ENCODE results near the gene MCTP1.
"Not testable (repeated sequence)": the region's sequence is repeated elsewhere in the genome, so short reads cannot be mapped to it uniquely, and the experiment has no call there.

MCTP1 gene

DNA sequence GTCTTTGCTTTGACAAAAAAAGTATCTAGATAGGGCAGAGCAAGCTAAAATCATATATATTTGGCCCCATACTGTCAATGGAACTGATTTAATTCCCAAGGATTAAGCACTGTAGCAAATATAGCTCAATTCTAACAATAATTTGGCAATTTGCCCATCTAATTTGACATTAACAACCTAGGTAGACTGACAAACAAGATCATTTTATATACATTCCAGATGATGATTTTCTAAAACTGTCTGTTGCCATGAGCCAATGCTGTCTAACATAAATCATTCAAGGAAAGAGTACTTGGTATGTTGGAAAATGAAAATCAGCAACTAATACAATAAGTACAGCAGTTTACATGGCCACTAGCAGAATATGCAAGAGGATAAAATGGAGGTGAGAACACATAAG lies 32.1 kb downstream of the MCTP1 start:
- DNase-seq (ENCODE audit: low read depth in 2 of 2, low spot score in 1 of 2), result no peak

DNA sequence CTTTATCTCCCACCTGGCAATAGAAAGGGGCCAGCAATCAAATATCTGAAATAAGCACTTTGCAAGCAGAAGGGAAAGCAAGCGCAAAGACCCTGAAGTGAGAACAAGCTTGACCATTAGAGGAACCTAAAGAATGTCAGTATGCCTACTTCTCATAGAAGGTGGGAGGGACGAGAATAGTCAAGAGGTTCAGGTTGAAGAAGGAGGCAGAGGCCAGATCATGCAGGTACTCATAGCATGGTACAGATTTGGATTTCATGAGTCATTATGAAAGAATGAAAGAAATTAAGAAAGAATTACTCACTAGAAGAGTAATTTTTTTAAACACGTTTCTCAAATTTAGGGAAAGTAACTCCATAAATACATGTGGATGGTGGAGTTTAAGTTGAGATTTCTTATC lies 33.7 kb downstream of the MCTP1 start:
- DNase-seq (ENCODE audit: low read depth in 2 of 2, low spot score in 1 of 2), result no peak

GRCh38 chr5:95244479-95244878 lies 40.4 kb downstream of the MCTP1 start:
- DNase-seq (ENCODE audit: low read depth in 2 of 2, low spot score in 1 of 2), result no peak

GRCh38 chr5:95241635-95242034 lies 43.3 kb downstream of the MCTP1 start:
- no peak for DNase-seq (ENCODE audit: low read depth in 2 of 2, low spot score in 1 of 2)

DNA sequence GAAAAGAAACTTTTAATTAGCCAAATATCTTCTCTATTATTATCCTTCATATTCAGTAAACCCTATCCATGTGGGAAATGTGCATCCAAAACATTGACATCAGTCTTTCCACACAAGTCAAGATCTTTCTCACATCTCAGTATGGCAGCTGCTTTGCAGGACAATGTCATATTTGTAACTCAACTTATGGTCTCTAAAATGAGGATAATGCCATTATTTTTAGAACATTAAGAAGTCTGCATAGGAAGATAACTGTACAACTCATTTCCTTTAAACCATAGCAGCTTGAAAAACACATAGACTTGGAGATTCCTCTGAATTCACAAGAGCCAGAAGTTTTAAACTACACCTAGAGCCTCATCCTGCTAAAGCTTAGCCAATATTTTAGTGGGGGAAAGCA lies 43.7 kb downstream of the MCTP1 start:
- no peak for DNase-seq (ENCODE audit: low read depth in 2 of 2, low spot score in 1 of 2)

GRCh38 chr5:95238560-95239325 lies 46.2 kb downstream of the MCTP1 start:
- DNase-seq (ENCODE audit: low read depth in 2 of 2, low spot score in 1 of 2), result no peak

GRCh38 chr5:95237324-95237723 lies 47.6 kb downstream of the MCTP1 start:
- no peak for DNase-seq (ENCODE audit: low read depth in 2 of 2, low spot score in 1 of 2)

GRCh38 chr5:95235439-95235982 lies 49.4 kb downstream of the MCTP1 start:
- DNase-seq (ENCODE audit: low read depth in 2 of 2, low spot score in 1 of 2), result no peak

DNA sequence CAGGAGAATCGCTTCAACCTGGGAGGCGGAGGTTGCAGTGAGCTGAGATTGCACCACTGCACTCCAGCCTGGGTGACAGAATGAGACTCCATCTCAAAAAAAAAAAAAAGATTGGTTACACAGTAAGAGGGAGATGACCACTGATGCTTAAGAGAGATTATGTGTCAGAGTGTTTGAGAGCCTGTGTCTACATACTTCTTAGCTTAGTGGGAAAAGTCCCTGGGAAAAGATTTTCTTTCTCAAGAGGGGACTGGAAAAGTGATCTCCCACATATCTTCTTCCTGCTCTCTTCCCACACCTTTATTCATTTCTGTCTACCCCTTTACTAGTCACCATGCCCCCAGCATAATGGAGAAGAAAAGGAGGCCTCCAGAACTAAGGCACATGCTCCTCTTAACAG lies 55.2 kb downstream of the MCTP1 start:
- DNase-seq (ENCODE audit: low read depth in 2 of 2, low spot score in 1 of 2), result no peak

DNA sequence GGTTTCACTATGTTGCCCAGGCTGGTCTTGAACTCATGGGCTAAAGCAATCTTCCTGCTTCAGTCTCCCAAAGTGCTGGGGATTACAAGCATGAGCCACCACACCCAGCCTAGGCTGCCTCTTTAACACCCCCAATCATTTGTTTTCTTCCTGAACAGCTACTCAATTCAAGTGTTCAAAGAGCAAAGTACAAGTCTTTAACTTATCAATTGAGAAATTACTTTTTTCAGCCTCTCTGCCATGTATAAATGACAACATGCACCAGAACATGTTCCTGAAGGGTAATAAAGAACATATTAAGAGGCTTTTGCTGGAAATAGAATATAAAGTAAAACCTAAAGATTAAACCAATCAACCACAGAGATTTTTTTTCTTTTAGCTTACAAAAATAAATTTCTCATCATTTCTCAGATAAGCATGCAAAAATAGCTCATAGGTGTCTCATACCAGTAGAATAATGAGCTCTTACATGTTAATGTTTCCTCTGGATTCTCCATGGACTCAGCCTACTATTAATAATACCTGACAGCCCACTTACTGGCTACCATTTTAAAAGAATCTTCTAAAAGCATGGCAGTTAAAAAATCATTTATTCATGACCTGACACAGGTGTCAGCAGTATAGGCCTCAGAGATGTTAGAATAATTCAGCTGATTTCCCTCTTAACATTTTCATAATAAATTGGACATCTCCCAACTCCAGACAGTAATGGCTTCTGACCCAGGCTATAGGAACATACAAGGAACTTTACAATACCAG lies 60.0 kb downstream of the MCTP1 start:
- DNase-seq (ENCODE audit: low read depth in 2 of 2, low spot score in 1 of 2), result no peak

DNA sequence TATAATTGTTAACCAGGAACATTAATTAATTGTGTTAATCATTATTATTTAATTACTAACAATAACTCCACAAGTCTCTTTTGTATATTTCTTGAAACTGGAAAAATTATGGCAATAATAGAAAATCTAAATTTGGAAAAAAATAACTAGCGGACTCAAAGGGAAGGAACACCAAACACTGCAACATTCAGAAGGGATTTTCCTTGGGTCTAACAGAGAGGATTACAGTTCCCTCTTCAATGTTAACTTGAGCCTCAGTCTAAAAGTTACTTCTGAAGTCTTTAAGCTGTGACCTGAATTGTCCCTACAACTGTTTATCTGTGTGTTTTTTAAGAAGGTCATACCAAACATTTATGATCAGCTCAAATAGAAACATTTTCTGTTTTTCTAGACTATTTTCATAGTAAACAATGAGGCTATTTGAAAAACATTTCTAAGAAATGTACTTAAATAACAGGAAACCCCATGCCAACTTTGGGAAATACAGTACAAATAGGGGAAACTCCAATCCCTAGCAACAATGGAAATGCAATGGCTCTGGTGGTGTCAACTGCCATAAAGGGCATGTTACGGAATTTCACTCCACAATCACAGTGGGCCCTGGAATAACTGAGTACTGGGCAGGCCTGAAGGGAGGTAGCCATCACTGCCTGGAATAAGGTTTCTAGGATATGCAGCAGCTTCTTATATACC lies 61.2 kb downstream of the MCTP1 start:
- DNase-seq (ENCODE audit: low read depth in 2 of 2, low spot score in 1 of 2), result no peak

DNA sequence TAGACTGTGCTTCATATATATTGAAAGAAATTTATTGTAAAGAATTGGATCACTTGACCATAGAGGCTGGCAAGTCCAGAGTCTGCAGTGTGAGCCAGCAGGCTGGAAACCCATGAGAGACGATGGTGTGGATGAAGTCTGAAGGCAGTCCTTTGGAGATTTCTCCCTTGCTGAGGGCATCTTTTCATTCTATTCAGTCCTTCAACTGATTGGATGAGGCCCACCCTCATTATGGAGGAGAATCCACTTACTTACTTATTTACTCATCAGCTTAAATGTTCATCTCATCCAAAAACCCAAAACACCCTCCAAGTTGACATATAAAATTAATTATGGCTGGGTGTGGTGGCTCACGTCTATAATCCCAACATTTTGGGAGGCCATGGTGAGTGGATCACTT lies 62.1 kb downstream of the MCTP1 start:
- DNase-seq (ENCODE audit: low read depth in 2 of 2, low spot score in 1 of 2), result no peak

- no peak for DNase-seq (ENCODE audit: low read depth in 2 of 2, low spot score in 1 of 2)
Observed at GRCh38 chr5:95221234-95221633, 63.7 kb downstream of the MCTP1 start.

DNA sequence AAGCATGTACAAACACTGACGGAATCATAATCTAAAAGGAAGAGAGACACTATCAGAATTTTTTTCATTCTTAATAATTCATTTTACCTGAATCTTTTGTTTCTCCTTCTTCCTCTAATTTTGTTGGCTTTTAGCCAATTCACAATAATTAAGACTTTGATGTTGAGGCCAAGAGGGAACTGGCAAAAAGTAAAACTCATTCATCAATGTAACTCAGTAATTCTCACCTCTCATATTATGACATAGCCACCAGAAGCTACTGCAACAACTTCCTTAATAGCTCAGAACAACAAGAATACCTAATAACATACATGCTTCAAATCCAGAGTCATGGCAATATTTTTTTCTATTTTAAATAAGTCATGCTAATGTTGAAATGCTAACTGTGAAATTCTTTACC lies 64.5 kb downstream of the MCTP1 start:
- DNase-seq (ENCODE audit: low read depth in 2 of 2, low spot score in 1 of 2), result no peak

DNA sequence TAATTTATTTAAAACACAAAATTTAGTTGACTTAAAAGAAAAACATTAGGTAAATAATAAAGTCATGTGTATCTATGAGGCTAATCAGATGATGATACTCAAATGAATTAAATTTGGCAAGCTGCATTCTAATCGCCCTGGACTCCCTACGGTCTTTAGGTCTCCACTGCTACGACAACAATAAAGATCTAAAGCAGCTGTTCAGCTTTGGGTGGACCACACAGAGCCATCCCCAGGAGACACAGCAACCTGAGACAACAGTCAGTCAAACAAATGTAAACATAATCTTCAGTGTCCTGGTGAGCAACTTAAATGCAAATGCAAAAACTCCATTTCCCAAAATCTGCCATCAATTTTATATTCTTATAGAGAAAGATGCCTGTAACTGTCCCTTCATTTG lies 65.5 kb downstream of the MCTP1 start:
- DNase-seq (ENCODE audit: low read depth in 2 of 2, low spot score in 1 of 2), result no peak

GRCh38 chr5:95217881-95218280 lies 67.0 kb downstream of the MCTP1 start:
- no peak for DNase-seq (ENCODE audit: low read depth in 2 of 2, low spot score in 1 of 2)

DNA sequence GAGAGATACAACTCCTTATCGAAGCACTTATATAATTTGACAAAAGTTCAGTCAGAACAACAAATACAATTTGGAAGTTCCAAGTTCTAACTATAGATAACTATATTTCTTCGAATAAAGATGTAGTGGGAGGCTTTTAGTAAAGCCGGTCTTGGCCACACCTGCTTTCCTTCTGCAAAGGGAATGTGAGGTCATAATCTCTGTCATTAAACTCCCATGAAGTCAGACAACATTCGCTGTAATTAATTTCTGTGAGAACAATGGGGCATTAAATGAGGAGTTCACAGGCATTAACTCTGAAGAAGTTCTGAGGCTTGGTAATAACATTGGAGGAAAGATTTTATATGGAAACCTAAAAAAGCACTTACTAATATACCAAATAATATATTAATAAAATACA lies 67.5 kb downstream of the MCTP1 start:
- DNase-seq (ENCODE audit: low read depth in 2 of 2, low spot score in 1 of 2), result no peak

DNA sequence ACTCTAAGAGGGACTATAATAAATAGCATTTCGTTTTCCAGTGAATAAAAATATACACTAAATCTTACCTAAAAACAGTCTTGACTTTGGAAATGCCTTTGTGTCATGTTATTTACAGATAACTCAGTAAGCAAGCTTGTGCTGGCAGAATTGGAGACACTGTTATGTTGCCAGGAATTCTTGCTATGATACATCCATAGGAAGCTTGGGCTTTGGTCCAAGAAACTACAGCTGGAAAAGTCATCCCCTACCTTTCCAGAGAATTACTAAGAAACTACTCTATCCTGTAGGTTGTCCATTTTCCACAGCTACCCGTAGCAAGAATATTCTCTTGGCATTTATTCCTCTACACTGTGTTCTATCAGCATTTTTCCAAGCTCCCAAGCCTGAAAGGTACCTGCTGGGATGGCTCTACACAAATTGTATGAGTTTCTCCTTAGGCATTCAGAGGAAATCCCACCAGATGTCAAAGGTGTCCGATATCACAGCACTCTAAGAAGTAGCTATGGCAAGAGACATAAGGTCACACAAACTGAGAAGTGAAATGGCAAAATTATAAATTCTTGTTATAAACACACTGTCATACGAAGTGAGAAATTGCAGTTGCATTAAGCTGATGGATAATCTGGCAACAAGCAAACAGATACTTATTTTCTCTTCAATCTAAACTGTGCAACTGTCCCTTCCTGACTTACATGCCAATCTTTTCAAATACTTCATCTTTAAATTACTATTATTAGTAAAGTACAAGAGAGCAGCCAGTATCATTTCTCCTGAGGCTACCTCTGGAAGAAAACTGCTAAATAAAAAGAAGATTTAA lies 68.5 kb downstream of the MCTP1 start:
- no peak for DNase-seq (ENCODE audit: low read depth in 2 of 2, low spot score in 1 of 2)

DNA sequence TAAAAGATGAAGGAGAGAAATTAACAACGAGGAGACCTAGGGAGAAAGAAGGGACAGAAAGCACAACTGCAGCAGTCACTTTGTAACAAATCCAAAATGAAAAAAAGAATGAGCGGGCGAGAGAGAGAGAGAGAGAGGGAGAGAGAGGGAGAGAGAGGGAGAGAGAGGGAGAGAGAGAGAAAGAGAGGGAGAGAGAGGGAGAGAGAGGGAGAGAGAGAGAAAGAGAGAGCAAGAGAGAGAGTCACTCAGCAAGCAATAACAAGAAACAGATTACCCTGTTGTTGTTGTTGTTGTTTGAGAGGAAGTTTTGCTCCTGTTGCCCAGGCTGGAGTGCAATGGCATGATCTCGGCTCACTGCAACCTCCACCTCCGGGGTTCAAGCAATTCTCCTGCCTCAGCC lies 77.1 kb downstream of the MCTP1 start:
- not testable (repeated sequence) for DNase-seq (ENCODE audit: low read depth in 2 of 2, low spot score in 1 of 2)

DNA sequence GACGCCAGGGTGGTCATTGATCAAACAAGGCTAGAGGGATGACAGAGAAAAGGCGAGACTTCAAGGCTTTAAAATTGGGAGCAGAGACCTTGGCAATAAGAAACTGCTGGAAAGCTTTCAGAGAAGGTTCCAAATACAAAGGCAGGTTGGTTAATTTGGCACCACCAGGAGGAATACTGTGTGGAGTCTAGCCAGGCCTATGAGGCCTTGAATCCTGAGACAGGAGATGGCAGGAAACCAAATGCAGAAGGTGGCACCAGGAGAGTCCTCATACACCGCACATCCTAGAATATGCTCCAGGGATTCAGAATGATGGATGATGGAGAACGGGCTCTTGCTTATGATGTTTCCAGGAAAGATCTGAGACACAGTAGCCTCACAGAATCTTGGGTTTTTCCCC lies 90.0 kb downstream of the MCTP1 start:
- no peak for DNase-seq (ENCODE audit: low read depth in 2 of 2, low spot score in 1 of 2)

DNA sequence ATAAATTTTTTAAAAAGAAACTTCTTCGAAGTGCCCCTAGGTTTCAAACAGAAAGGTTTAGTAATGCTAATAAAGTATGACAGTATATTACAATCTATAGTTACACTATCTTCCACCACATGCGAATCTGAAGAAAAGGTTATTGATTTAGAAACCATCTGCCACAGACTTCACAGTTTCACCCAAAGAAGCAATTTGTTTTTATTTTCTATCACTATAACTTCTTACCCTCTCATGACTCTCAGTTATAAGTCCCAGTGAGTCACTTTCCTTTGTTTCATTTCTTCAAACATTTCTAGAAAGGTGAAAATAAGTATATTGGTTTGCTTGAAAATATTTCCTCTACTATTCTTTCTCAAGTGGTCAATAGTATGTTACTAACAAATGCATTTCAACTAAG lies 93.6 kb downstream of the MCTP1 start:
- no peak for DNase-seq (ENCODE audit: low read depth in 2 of 2, low spot score in 1 of 2)
